ENCODE data around the gene GRIK3.
A peak's percentile ranks its signal among the peaks of the same experiment; 100 is the strongest.

GRIK3 gene

GRCh38 chr1:36752431-36752830 is 281.9 kb downstream of the GRIK3 start:
- DNase-seq: peak; percentile 32

- no peak for DNase-seq
Observed at GRCh38 chr1:36751525-36751924, 282.8 kb downstream of the GRIK3 start.

GRCh38 chr1:36748466-36748865 is 285.8 kb downstream of the GRIK3 start:
- no peak for DNase-seq
